GM19463 (cell line): ENCODE measurements around the gene SCIN.

ENCODE experiments used
- ATAC-seq: cut with Tn5 transposase; IDR thresholded peaks from one replicate; pipeline ENCODE4 v1.9.1; 2021; ENCODE audit warnings: mild to moderate bottlenecking, moderate library complexity; ENCODE audit not compliant: unreplicated experiment

SCIN gene

GRCh38 chr7:12565873-12566272 is 4.6 kb upstream of the SCIN start:
- no peak for ATAC-seq

DNA sequence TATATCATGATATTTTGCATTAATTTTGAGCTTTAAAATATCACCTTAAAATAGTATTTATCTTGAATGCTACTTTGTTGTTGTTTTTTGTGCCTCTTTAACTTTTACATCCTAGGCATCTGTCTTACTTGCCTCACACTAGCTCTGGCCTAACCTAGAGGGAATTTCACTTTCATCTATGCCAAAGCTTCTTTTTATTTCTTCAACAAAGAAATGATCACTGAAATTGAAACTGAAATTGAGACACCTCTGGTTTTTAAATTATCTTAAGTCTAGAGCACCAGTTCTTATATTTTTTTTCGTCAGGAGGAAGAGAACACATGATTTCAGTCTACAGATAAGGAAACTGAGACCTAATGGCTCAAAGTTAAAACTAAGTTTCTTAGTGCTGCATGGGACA is 3.5 kb upstream of the SCIN start:
- peak; percentile 61 for ATAC-seq

DNA sequence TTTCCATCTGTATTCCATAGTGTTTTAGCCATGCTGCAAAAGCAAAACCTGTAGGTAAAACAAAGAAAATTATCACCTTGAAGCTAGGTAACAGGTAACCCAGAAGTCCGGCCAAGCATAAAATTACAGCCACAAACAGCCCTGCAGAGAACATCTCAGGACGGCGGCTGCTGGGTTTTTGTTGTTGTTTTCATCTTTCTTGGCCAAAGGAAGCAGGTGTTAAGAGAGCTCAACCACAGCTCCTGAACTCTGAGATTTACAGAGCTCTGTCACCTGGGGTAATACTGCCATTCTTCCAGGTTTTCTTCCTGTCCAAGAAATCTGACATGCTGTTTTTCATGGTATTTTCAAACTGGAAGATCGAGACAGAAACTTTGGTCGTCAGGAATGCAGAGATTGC is 847 bp upstream of the SCIN start:
- no peak for ATAC-seq

DNA sequence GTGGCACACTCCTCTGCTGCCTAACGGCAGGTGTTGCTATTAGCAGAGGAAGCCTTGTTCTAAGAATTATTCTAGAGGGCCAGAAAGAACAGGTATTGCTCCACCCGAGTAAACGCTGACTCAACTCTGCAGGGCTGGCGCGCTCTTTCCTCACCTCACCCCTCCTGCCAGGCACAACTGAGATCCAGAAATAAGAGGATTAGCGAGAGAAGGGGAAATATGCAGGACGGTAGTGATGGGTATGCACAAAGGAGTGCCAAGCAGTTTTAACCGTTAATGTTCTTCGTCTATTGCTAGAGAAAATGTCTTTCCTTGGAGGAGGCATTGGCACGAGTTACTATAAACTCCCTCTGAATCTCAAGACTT is 369 bp upstream of the SCIN start:
- peak; percentile 10 for ATAC-seq

DNA sequence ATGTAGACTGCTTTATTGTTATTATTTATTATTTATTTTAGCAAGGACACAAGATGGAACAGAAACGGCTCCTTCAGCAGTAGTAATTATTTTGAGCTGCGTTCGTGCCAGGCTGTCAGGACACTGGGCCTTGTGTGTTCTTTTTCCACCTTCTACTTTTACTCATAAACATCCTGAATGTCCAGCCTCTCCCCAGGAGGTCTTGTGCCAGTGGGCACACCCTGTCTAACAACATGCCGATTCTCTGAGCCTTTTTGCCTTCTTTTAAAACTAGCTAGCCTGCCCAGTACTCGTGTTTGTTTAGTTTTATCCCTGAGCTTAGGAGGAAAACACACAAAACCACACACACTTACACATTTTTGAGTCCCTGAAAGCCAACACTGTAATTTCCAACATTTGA is 1.2 kb downstream of the SCIN start:
- no peak for ATAC-seq

DNA sequence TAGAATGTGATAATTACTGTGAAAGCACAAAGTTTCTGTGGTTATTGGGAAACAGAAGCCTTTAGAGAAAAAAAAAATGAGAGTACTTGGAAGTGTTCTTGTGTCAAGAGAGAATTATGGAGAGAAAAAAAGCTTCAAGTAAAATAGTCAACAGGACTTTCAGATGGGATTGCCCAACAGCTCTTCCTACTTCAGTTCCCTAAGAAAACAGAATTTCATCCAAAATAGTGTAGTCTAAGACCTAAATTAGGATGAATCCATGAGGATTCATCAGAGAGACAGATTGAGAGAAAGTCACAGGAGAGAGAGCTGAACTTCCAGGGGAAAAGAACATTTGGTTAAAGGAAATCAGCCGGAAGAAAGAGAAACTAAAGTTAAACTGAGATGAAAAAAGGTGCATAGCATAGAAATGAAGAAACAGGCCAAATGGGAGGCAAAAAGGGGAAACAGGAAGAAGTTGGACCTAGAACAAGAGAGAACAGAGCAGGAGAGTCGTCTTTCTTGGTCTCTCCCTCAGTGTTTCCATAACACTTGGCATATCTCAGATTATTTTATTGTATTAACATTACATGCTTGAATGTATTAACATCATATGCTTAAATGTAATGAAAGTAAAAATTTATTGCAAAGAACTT is 2.5 kb downstream of the SCIN start:
- ATAC-seq: no peak

DNA sequence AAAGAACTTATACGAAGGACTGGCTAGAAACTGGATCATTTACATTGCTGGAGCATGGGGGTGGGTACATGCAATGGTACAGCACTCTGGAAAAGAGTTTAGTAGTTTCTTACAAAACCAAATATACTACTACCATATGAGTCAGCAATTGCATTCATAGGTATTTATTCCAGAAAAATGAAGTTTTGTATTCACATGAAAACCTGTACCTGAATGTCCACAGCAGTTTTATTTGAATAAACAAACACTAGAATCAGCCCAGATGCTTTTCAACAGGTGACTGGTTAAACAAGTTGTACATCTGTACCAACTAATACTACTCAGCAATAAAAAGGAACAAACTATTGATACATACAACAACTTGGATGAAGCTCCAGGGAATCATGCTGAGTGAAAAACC is 3.4 kb downstream of the SCIN start:
- ATAC-seq: no peak

DNA sequence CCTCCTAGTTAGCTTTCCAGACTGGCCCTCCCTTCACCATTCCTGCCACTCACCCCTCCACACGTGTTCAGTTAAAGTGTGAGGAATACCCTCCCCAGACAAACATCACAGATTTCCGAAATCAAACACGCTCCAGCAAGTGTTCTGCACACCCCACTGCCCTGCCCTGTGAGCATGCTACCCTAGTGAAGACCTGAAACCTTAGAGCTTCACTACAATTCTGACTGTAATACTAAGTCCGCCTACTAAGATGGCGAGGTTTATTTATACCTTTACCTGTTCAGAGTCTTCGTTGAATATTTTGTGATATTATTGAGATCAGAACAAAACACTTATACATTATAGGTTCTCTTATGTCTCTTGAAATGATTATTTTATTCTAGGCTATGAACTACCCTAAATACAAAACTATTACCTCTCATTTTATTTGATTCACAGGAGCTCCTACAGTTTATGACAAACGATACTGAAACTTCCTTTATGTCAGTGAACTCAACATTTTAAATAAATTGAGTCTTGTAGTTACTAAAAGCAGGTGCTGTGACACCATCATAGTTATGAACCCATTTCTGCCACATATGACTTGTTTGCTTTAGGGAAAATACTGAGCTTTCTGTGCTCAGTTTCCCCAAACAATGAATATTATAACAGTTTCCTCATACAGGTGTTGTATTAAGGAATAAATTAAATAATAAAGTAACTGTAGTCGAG is 8.6 kb downstream of the SCIN start:
- ATAC-seq: peak; percentile 57

DNA sequence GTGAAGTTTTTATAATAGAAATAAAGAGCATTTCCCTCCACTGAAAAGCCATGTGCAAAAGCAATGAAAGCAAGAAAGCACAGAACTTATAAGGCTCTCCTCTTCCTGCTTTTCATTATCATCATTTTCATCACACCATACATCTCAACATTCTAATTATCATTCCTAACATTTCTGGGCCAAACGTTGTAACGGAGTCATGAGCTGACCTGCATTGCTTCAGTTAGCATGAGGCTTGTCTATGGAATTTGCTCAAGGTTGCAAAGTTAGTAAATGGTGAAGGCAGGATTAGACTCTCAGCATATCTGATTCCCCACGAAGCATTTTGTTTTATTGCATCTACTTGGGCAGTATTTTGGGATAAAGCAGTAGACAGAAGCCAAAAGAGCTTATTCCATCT is 11.4 kb downstream of the SCIN start:
- ATAC-seq: no peak

- ATAC-seq: no peak
These were observed 11.8 kb downstream of the SCIN start for GRCh38 chr7:12582362-12582761.

GRCh38 chr7:12583176-12583575 is 12.7 kb downstream of the SCIN start:
- no peak for ATAC-seq

DNA sequence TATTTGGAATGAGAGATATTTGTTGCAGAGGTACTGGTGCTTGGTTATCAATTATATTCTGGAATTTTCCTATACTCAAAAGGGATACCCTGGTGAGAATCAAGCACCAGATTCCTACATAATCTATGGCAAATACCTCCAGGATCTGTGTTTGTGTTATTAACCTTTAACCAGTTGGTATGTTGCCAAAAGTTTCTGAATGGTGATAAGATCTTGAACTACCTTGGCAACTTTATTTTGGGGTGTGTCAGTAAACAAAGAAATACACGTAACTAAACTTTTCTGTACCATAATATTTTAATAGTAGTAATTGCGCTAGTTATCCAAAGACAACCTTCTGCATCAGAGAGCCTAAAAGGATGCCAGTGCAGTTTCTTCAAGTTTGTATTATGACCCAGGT is 13.4 kb downstream of the SCIN start:
- ATAC-seq: no peak

GRCh38 chr7:12584930-12585329 is 14.4 kb downstream of the SCIN start:
- peak; percentile 99 for ATAC-seq

DNA sequence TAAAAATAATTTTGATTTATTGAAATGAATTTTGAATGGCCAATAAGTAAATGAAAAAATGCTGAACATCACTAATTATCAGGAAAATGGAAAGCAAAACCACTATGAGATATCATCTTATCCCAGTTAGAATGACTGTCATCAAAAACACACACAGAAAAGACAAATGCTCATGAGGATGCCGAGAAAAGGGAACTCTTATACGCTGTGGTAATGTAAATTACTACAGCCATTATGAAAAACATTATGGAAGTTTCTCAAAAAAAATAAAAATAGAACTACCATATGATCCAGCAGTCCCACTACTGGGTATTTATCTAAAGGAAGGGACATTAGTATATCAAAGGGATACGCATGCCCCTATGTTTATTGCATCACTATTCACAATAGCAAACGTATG is 15.8 kb downstream of the SCIN start:
- no peak for ATAC-seq

- ATAC-seq: no peak
These were observed 17.9 kb downstream of the SCIN start for GRCh38 chr7:12588259-12588904.

DNA sequence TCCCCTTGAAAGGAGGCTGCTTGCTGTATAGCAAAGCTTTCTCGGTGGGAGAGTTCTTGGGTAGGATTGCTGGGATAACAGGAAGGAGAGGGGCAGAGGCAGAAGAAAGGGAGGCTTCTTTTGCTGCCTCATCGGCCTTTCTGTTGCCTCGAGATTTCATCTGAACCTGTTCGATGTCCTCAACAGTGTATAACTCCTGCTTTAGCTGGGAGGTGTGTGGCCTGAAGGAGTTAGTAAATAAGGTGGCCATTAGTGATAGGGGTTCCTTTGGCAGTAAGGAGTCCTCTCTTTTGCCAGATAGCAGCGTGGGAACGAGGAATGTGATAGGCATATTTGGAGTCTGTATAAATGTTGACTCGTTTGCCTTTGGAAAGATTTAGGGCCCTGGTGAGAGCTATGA is 20.0 kb downstream of the SCIN start:
- no peak for ATAC-seq

- ATAC-seq: no peak
These were observed 23.8 kb downstream of the SCIN start for GRCh38 chr7:12594122-12594897.

DNA sequence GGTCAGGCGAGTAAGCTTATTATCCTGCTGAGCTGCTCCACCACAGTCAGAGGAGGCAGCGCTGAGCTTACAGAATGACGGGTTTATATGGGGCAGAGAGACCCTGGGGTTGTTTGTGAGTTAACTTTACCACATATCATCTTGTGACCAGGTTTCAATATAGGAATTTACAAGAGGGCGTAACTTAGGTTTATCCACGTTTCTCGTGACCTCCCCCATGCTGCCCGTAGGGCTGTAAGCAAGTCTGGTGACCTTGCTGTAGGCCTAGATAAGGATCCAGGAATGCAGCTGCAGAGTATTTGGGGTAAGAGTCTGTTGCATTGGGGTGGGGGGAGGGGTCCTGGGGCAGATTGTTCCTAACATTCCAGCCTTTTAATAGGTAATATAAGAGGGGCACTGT is 24.6 kb downstream of the SCIN start:
- ATAC-seq: no peak

GRCh38 chr7:12596225-12596790 is 25.8 kb downstream of the SCIN start:
- no peak for ATAC-seq

- ATAC-seq: peak; percentile 95
These were observed 30.9 kb downstream of the SCIN start for GRCh38 chr7:12601302-12601869.

DNA sequence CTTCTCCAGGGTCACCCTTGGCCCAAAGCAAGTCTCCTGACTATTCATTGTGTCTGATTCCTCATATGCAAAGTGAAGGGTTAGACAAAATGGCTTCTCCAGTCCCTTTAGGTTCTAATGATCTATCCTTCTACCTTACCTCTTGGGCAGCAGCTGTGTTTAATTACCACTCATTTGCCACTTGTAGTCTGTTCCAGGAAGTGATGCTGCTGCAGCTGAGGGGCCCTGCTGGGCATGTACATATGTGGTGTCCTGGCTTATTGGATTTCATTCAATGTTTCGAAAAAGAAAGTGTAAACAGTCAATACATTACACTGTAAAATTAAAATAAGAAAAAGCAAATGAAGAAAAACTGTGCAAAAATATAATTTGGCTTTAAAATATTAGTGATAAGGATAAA is 36.6 kb downstream of the SCIN start:
- ATAC-seq: peak; percentile 58
